Activated CD8-positive, alpha-beta T cell treated with anti-CD3 and anti-CD28 coated beads, Interleukin-2, amount 10 ng/mL, durations not matched to agents 7 days and 5 days (primary cell): Measurements from ENCODE around the gene KRTAP19-5. TPM values are rescaled to one million over a fixed set of nuclear protein-coding genes. Genes with fewer than 3 reads are reported as not detected.
"Not testable (repeated sequence)": the region's sequence is repeated elsewhere in the genome, so short reads cannot be mapped to it uniquely, and the experiment has no call there.

Experiments used
- ATAC-seq: fragments of 150-1000 bp; cut with Tn5 transposase; one replicate; pipeline ENCODE4 v1.10.0; 2021; ENCODE audit warnings: moderate library complexity
- CTCF ChIA-PET: fragments of 350-600 bp; sonication (Branson Sonifier 250); formaldehyde crosslinking; loops from one replicate; lab custom pipeline; 2021; ENCODE audit warnings: antibody characterized with exemption; lab: Charles Lee
- POLR2A ChIA-PET: fragments of 350-600 bp; sonication (Branson Sonifier 250); formaldehyde crosslinking; loops from one replicate; lab custom pipeline; 2021; ENCODE audit warnings: antibody characterized with exemption; lab: Charles Lee
- DNase-seq: peaks from one replicate; pipeline ENCODE4 v3.0.0-alpha.2; 2020
- H3K27ac Mint-ChIP-seq: one replicate; pipeline ENCODE4 v1.8.0; 2021; ENCODE audit warnings: mild to moderate bottlenecking, mixed read lengths
- H3K27me3 Mint-ChIP-seq: one replicate; pipeline ENCODE4 v1.8.0; 2021; ENCODE audit warnings: low read depth, mixed read lengths
- H3K36me3 Mint-ChIP-seq: one replicate; pipeline ENCODE4 v1.8.0; 2021; ENCODE audit warnings: low read depth, mixed read lengths
- H3K4me1 Mint-ChIP-seq: one replicate; pipeline ENCODE4 v1.8.0; 2021; ENCODE audit warnings: low read depth, mixed read lengths
- H3K4me3 Mint-ChIP-seq: one replicate; pipeline ENCODE4 v1.8.0; 2021; ENCODE audit warnings: mild to moderate bottlenecking, mixed read lengths
- H3K9me3 Mint-ChIP-seq: one replicate; pipeline ENCODE4 v1.8.0; 2022; ENCODE audit warnings: mixed read lengths; ENCODE audit not compliant: insufficient read depth
- total RNA-seq, 2 experiments: library from RNA; stranded (reverse); gene quantifications; one replicate each; pipeline ENCODE4 v1.2.3, GENCODE V29; 2021

Gene KRTAP19-5
- total RNA-seq, result not detected

DNA sequence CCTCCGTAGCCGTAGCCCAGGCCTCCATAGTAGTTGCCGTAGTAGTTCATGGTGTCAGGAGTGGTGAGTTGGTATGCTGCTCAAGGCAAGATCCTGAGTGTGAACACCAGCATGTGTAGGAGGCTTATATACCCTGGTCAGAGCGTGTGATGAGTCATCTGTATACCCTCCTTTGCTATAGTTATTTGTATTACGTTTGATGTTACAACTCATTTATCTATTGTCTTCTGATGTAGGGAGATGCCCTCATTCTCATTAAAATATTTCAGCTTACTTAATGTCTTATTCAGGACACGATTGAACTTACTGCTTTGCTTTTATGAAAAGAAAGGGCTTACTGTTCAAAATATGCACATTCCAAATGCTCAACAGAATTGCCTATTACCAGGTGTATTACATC lies at the start of gene KRTAP19-5:
Gene KRTAP19-5 (minus strand): TSS at position 101 of the 400 bp plus-strand sequence. CDS start 51 bp downstream, at position 50.
- Mint-ChIP-seq H3K27ac (no peak within 1 kb of the TSS), H3K27me3 (no peaks in the 10 kb centered on the region), H3K36me3 (no peaks in the 10 kb centered on the region), H3K4me3 (no peak within 1 kb of the TSS), H3K4me1 (no peaks in the 10 kb centered on the region), H3K9me3 (no peaks in the 10 kb centered on the region)
- ChIA-PET CTCF (no interaction called here), POLR2A (no interaction called here)
- no peak for ATAC-seq
- DNase-seq, result no peak

DNA sequence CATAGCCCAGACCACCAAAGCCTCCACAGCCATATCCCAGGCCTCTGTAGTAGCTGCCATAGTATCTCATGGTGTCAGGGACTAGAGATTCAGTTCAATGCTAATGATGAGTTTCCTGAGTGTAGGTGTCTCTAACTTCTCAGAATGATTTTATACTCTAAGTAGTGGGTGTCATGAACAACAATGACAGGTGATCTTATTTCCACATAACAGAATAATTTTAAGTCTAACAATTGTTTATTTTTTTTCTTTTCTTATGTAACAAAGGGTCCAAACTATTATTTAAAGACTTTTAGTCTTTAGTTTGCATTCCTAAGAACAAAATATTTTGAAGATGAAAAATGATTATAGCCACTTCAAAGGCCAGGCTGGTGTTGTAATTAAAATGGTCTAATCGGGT lies 39.8 kb upstream of the KRTAP19-5 start, which contains the start of gene KRTAP19-6:
Gene KRTAP19-6 (minus strand): TSS at position 101 of the 400 bp plus-strand sequence. CDS start 31 bp downstream, at position 70.
- POLR2A ChIA-PET, result no interaction called here
- DNase-seq, result no peak

DNA sequence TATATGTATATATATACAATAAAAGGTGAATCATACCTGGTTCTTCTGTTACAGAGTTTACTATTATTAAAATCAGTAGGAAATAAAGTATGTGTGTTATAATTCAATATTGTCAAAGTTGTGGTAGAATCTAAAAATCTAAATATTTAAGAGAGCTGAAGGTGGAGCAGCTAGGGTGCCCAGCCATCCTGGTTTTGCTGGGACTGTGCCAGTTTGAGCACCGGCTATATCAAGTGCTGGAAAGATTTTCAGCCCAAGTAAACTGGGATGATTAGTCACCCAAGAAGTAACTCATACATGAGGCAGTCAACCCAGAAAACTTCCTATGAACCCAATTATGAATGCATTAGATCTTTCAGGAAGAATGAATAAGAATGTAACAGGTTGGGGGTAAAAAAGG lies 16.9 kb upstream of the KRTAP19-5 start:
- no peaks in the 10 kb centered on the region for H3K4me1 Mint-ChIP-seq
- no peaks in the 10 kb centered on the region for H3K9me3 Mint-ChIP-seq
- H3K4me3 Mint-ChIP-seq, result no peak overlapping the region
- H3K36me3 Mint-ChIP-seq, result no peaks in the 10 kb centered on the region
- CTCF ChIA-PET, result no interaction called here
- no peaks in the 10 kb centered on the region for H3K27me3 Mint-ChIP-seq
- no peak overlapping the region for H3K27ac Mint-ChIP-seq
- no peak for DNase-seq
- POLR2A ChIA-PET, result no interaction called here
- ATAC-seq, result no peak

More for the DNA sequence above, 39.8 kb upstream of the KRTAP19-5 start, which contains the start of gene KRTAP19-6:
- H3K36me3 Mint-ChIP-seq, result no peaks in the 10 kb centered on the region
- no peak within 1 kb of the TSS for H3K4me3 Mint-ChIP-seq
- CTCF ChIA-PET, result no interaction called here
- no peak within 1 kb of the TSS for H3K27ac Mint-ChIP-seq
- H3K9me3 Mint-ChIP-seq, result no peaks in the 10 kb centered on the region
- no peak for ATAC-seq
- no peaks in the 10 kb centered on the region for H3K4me1 Mint-ChIP-seq
- H3K27me3 Mint-ChIP-seq, result no peaks in the 10 kb centered on the region

DNA sequence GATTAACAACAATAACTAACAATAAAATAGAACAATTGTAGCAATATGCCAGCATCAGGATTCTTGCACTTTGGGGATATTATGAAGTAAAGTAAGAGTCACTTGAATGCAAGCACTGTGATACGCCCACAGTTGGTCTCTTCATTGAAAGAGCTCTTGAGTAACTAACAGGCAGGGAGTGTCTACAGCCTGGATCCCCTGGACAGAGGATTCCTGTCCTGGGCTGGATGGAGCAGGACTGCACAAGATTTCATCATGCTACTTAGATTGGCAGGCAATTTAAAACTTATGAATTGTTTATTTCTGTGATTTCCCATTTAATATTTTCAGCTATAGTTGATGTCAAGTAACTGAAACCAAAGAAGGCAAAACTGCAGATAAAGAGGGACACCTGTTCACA lies 13.7 kb upstream of the KRTAP19-5 start:
- H3K4me3 Mint-ChIP-seq, result no peak overlapping the region
- CTCF ChIA-PET, result no interaction called here
- DNase-seq, result no peak
- ATAC-seq, result no peak
- H3K9me3 Mint-ChIP-seq, result no peaks in the 10 kb centered on the region
- H3K27me3 Mint-ChIP-seq, result no peaks in the 10 kb centered on the region
- POLR2A ChIA-PET, result no interaction called here
- H3K27ac Mint-ChIP-seq, result no peak overlapping the region
- no peaks in the 10 kb centered on the region for H3K4me1 Mint-ChIP-seq
- no peaks in the 10 kb centered on the region for H3K36me3 Mint-ChIP-seq

DNA sequence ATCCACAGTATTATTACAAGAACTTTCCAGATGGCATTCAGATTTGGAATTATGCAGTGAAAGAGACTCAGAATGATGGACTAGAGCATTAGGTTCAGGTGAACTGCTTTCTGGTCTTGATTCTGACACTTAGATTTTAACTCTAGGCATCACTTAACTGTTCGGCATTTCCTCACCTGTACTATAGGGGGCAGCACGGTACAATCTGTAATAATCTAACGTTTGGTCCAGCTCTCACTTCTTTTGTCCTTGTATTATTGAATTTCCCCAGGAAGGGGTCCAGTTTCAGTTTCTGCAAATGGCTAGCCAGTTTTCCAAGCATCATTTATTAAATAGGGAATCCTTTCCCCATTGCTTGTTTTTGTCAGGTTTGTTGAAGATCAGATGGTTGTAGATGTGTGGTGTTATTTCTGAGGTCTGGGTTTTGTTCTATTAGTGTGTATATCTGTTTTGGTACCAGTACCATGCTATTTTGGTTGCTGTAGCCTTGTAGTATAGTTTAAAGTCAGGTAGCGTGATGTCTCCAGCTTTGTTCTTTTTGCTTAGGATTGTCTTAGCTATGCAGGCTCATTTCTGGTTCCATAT lies 3.8 kb upstream of the KRTAP19-5 start:
- POLR2A ChIA-PET, H3K36me3 Mint-ChIP-seq, H3K9me3 Mint-ChIP-seq, DNase-seq, ATAC-seq, H3K4me3 Mint-ChIP-seq, H3K27ac Mint-ChIP-seq, H3K4me1 Mint-ChIP-seq, H3K27me3 Mint-ChIP-seq: not testable (repeated sequence)
- CTCF ChIA-PET, result interaction anchor here (0.6 to 1.3 kb wide), 2 partner anchors 11 to 356 kb away, joined by 3 read pairs; no protein-coding TSS in a partner anchor

DNA sequence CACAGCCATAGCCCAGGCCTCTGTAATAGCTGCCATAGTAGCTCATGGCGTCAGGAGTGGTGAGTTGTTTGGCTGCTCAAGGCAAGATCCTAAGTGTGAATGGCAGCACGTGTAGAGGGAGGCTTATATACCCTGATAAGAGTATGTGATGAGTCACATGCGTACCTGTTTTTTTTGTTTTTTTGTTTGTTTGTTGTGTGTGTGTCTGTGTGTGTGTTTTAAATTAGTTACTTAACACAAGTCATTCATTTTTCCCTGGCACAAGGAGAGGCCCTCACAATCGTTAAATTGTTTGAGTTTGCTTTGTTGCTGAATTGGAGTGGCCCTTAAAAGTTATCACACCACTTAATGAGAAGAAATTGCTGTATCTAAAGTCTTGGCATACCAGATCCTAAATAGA lies 4.9 kb downstream of the KRTAP19-5 start, which contains the start of gene KRTAP19-4:
Gene KRTAP19-4 (minus strand): TSS at position 101 of the 400 bp plus-strand sequence. CDS start 55 bp downstream, at position 46.
- Mint-ChIP-seq H3K4me3 (no peak within 1 kb of the TSS), H3K36me3 (no peaks in the 10 kb centered on the region), H3K4me1 (no peaks in the 10 kb centered on the region), H3K27ac (no peak within 1 kb of the TSS), H3K27me3 (no peaks in the 10 kb centered on the region), H3K9me3 (no peaks in the 10 kb centered on the region)
- CTCF ChIA-PET, result no interaction called here
- DNase-seq, result no peak
- ATAC-seq, result no peak
- POLR2A ChIA-PET, result no interaction called here

DNA sequence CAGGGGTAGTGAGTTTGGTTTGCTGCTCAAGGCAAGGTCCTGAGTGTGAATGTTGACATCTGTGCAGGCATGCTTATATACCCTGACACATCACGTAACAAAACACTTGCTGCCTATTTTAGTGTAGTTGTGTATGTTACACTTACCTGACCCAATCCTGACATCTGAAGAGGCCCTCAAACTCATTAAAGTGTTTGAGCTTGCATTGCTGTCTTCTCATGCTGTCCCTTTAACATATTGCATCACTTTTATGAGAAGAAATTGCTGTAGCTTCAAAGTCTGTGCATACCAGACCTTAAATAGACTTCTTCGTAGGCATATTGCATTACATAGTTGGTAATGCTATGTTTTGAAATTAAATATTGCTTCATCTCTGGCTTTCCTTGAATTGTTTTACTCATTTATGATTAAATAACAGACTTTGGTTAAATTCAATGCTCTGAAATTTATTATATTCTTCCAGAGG lies 9.9 kb downstream of the KRTAP19-5 start, which contains the start of gene KRTAP19-3:
Gene KRTAP19-3 (minus strand): TSS at position 51 of the 466 bp plus-strand sequence. CDS start 56 bp downstream, outside the sequence.
- no peaks in the 10 kb centered on the region for H3K9me3 Mint-ChIP-seq
- no peaks in the 10 kb centered on the region for H3K4me1 Mint-ChIP-seq
- no peak within 1 kb of the TSS for H3K4me3 Mint-ChIP-seq
- H3K27ac Mint-ChIP-seq, result no peak within 1 kb of the TSS
- no peak for DNase-seq
- ATAC-seq, result no peak
- ChIA-PET POLR2A (no interaction called here), CTCF (no interaction called here)
- H3K27me3 Mint-ChIP-seq, result no peaks in the 10 kb centered on the region
- H3K36me3 Mint-ChIP-seq, result no peaks in the 10 kb centered on the region

DNA sequence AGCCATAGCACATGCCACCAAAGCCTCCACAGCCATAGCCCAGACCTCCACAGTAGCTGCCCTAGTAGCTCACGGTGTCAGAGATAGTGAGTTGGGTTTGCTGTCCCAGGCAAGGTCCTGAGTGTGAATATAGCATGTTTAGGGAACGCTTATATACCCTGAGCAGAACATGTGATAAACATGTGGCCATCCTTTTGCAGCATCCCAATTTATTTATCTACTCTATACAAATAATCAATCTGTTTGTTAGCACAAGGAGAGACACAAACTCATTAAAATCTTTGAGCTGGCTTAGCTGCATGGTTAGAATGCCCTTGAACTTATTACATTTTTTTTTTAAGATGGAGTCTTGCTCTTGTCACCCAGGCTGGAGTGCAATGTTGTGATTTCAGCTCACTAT lies 14.6 kb downstream of the KRTAP19-5 start, which contains the start of gene KRTAP19-2:
Gene KRTAP19-2 (minus strand): TSS at position 101 of the 400 bp plus-strand sequence. CDS start 88 bp downstream, at position 13.
- Mint-ChIP-seq H3K9me3 (peaks cover 6% of the 10 kb centered on the region), H3K27ac (no peak within 1 kb of the TSS), H3K27me3 (no peaks in the 10 kb centered on the region), H3K4me3 (no peak within 1 kb of the TSS), H3K4me1 (no peaks in the 10 kb centered on the region), H3K36me3 (no peaks in the 10 kb centered on the region)
- ChIA-PET POLR2A (no interaction called here), CTCF (no interaction called here)
- DNase-seq (no peak), ATAC-seq (no peak)

DNA sequence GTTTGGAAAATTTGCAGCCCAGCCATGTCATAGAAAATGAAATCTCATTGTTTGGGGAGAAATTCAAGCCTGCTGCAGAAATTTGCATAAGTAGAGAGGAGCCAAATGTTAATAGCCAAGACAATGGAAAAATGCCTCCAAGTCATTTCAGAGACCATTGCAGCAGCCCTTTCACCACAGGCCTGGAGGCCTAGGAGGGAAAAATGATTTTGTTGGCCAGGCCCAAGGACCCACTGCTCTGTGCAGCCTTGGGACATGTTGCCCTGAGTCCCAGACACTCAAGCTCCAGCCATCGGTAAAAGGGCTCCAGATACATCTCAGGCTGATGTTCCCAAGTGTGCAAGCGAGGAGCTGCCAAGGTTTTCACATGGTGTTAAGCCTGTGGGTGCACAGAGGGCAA lies 15.8 kb downstream of the KRTAP19-5 start:
- POLR2A ChIA-PET, result no interaction called here
- no peak overlapping the region for H3K27ac Mint-ChIP-seq
- no peaks in the 10 kb centered on the region for H3K36me3 Mint-ChIP-seq
- H3K27me3 Mint-ChIP-seq, result no peaks in the 10 kb centered on the region
- CTCF ChIA-PET, result no interaction called here
- no peak overlapping the region for H3K4me3 Mint-ChIP-seq
- H3K9me3 Mint-ChIP-seq, result peaks cover 6% of the 10 kb centered on the region
- ATAC-seq, result no peak
- DNase-seq, result no peak
- H3K4me1 Mint-ChIP-seq, result no peaks in the 10 kb centered on the region

DNA sequence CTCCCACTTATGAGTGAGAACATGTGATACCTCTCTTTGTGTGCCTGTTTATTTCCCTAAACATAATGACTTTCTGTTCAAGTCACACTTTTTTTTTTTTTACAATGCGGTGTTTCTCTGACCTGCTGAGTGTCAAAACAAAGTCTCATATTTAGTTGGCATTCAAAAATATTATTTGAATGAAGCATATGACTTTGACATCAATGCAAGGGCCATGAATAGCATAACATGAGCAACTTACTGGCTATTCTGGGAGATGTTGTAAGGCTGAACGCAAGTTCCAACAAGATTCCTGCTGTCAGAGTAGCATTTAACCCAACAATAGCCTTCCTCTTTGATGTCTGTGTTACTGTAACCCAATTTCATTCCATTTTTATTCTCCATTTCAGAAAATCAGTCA lies 19.8 kb downstream of the KRTAP19-5 start:
- no peaks in the 10 kb centered on the region for H3K27me3 Mint-ChIP-seq
- DNase-seq (no peak), ATAC-seq (no peak)
- peaks cover 6% of the 10 kb centered on the region for H3K9me3 Mint-ChIP-seq
- no peak overlapping the region for H3K4me3 Mint-ChIP-seq
- no peaks in the 10 kb centered on the region for H3K4me1 Mint-ChIP-seq
- no peaks in the 10 kb centered on the region for H3K36me3 Mint-ChIP-seq
- no peak overlapping the region for H3K27ac Mint-ChIP-seq
- ChIA-PET POLR2A (no interaction called here), CTCF (interaction anchor here (0.6 kb wide), 1 partner anchor 762 kb away, joined by 3 read pairs; no protein-coding TSS in a partner anchor)

DNA sequence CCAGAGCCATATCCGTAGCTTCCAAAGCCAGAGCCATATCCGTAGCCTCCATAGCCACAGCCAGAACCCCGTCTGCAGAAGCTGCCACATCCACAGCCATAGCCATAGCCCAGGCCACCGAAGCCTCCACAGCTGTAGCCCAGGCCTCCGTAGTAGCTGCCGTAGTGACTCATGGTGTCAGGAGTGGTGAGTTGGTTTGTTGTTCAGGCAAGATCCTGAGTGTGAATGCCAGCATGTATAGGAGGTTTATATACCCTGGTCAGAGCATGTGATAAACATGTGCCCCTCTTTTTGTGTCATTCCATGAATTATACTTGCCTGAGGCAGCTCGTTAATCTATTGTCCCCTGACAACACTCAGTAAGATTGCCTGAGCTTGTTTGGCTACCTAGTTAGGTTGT lies 21.8 kb downstream of the KRTAP19-5 start, which contains the start of gene KRTAP19-1:
Gene KRTAP19-1 (minus strand): TSS at position 223 of the 400 bp plus-strand sequence. CDS start 50 bp downstream, at position 173.
- ChIA-PET POLR2A (no interaction called here), CTCF (no interaction called here)
- no peaks in the 10 kb centered on the region for H3K36me3 Mint-ChIP-seq
- no peak within 1 kb of the TSS for H3K27ac Mint-ChIP-seq
- DNase-seq (no peak), ATAC-seq (no peak)
- no peaks in the 10 kb centered on the region for H3K4me1 Mint-ChIP-seq
- H3K4me3 Mint-ChIP-seq, result no peak within 1 kb of the TSS
- no peaks in the 10 kb centered on the region for H3K27me3 Mint-ChIP-seq
- H3K9me3 Mint-ChIP-seq, result no peaks in the 10 kb centered on the region

DNA sequence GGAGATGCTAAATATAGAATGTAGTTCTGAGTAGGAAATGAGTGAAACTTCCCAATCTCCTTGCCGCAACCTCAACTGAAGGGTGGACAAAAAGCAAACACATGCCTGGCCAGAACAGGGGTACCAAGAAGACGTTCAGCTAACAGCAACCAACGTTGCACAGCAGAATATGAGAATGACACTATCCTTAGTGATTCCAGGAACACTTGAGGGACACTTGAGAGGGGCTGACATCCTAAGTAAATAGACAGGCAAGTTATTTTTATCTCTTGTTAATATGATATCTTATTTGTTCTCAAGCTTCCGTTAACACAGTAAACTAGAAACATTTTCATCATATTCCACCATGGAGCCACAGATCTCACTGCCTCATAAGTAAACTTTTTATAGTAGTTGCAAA lies 22.7 kb downstream of the KRTAP19-5 start:
- ChIA-PET POLR2A (no interaction called here), CTCF (no interaction called here)
- Mint-ChIP-seq H3K4me1 (no peaks in the 10 kb centered on the region), H3K9me3 (no peaks in the 10 kb centered on the region), H3K27ac (no peak overlapping the region), H3K27me3 (no peaks in the 10 kb centered on the region), H3K4me3 (no peak overlapping the region), H3K36me3 (no peaks in the 10 kb centered on the region)
- no peak for ATAC-seq
- no peak for DNase-seq
